Cerebellar cortex (tissue), 1 donor: ENCODE data around the gene THOC1.

Experiments
- DNase-seq: peaks from one replicate; pipeline ENCODE4 v3.0.0-alpha.2; 2015; ENCODE audit warnings: low spot score

THOC1 gene

GRCh38 chr18:274313-274712, 6.5 kb upstream of the THOC1 start:
- no peak for DNase-seq

GRCh38 chr18:273525-273924, 5.7 kb upstream of the THOC1 start:
- DNase-seq: no peak

DNA sequence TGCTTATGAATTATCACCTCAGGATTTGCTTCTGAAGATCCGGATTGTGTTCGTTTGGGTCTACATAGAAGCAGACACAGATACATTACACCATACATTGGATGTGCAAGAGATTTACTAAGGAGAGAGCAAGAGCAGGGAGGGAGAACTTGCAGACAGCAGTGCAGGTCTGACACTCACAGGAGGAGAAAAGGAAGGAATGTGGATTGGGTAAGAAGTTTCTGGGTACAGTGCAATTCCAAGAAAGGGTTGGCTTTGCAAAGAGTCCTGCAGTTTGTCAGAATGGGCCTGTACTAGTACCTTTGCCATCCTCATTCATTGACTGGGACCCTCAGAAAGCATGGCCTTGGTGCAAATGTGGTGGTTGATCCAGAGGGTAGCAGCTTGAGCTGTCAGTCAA, 4.8 kb upstream of the THOC1 start:
- no peak for DNase-seq

DNA sequence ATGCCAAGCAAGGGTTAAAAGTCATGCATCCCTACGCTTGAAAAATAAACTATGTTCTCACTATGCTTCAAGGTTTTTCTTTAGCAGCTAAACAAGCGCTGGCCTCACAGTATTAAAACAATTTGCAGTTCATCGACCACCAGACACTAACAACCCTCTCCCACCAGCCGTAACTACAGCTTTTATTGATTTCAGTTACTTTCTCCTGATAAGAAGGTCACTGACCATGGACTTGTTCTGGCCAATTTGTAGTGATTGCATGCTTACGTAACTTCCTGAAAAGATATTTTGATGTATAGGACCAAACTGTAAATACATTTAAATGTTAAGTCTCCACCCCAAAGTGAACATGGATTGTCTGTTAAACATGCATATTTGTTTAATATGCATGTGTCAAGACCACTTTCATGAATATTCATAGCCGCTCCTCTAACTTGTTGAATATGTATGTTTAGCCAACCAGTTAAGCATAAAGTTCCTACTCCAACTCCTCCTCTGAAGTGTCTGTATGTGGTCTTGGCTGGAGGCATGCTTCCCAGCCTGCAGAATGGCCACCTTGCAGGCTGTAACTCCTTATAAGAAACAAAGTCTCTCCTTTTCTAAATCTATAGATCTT, 1.7 kb upstream of the THOC1 start:
- peak; percentile 8 for DNase-seq

DNA sequence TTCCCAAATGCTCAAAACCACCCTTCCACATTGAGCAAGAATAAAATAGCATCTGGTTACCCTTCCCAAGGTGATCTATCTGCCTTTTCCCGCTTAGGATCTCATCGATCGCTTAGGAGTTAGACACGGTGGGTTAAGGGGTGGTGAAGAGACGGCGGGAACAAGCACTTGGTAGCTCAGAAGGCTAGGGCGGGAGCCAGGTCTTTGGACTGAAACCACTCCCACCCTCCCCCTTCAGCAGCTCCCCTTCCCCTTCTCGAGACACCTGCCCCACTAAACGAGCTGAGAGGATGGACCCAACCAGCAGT, 513 bp downstream of the THOC1 start:
- DNase-seq: peak; percentile 41

DNA sequence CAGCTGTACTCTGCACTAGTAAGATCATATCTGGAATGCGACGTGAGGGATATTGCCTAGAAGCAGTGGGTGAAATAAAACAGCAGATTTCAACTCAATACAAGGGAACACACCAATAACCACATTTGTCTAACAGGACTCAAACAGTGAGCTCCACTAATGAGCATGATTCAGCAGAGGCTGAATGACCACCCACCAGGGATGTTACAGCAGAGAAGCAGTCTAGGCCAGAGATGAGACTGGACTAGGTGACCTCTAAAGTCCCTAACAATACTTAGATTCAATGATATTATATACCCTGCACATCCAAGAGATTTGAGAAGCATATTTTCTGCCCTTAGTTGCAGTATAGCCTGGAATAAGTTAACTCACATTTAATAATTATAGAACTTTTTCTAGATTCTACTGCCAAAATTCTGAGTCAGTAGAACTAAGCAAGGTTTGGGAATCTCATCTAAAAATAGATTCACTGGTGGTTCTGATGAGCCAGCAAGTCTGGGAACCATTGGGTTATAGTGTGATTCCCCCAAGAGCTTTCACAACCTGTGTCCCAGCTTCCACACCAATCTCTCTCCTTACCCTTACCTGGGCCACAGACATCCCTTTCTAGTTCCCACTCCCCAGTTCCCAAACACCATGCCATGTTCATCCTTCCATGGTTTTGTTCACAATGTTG, 6.3 kb downstream of the THOC1 start:
- no peak for DNase-seq

DNA sequence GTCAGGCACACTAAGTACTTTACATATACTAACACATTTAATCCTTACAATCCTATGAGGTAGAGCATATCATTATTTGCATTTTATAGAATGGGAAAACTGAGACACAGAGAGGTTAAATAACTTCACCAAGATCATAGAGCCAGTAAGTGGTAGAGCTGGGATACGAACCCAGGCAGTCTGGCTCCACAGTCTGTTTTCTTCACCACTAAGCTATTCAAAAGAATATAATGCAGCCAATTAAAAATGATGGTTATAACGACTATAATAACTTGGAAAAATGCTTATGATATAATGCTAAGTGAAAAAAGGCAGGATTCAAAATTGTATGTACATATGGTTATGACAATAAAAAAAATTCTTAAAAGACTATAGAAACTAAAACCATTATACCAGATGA, 7.3 kb downstream of the THOC1 start:
- DNase-seq: no peak

DNA sequence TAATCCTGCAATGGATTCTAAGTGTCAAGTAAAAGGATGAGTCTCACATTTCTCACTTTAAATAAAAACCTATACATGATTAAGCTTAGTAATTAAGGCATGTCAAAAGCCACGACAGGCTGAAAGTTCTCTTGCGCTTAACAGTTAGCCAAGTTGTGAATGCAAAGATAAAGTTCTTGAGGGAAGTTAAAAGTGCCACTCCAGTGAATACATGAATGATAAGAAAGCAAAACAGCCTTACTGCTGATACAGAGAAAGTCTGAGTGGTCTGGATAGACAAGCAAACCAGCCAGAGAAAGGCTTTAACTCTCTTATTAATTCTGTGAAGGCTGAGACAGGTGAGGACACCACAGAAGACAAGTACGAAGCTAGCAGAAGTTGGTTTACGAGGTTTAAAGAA, 12.7 kb downstream of the THOC1 start:
- no peak for DNase-seq

DNA sequence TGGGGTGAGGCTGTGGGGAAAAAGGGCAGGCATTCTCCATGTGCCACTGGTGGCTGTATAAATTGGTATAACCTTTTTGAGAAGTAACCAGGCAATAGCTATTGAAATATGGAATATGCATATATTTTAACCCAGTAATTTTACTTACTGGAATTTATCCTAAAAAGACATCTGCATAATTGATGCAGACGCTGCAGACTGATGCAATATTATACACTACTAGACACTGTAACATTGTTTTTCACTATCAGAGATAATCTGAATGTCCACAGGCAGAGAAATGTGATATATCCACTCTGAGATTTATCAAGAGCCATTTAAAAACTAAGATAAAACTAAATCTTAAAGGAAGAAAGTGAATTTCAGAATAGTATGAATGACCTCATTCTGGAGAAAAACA, 14.7 kb downstream of the THOC1 start:
- no peak for DNase-seq

GRCh38 chr18:251572-251971, 16.3 kb downstream of the THOC1 start:
- no peak for DNase-seq

DNA sequence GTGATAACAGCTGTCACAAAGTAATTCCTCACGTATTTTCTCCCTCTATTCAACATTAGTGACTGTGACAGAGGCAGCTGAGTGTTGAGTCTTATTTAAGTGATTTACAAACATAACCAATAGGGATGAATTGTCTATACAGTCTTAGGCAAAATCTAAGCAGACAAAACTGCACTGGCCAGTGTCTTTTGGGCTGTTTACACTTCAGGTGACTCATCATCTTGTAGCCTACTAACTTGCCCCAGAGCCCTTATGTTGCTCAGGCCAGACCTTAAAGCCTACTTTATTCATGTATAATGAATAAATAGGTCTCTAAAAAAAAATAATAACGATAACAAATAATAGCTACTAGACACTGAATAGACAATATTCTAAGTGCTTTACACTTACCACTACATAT, 17.2 kb downstream of the THOC1 start:
- DNase-seq: no peak

DNA sequence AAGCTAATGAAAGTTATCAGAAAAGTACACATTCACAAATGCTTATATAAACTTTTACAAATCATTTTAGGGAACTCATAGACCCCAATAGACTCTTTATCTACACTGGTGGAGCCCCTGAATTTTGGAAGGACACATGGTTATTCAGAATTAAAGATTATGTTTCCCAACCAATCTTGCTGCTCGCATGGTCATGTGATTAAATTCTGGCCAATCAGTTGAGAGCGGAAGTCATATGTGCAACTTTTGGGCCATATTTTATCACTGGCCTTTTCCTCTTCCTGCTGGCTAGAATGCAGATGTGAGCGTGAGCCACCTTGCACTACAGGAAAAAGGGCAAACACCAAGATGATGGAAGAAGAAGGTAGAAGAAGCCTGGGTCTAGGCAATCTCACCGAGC, 19.8 kb downstream of the THOC1 start:
- no peak for DNase-seq

DNA sequence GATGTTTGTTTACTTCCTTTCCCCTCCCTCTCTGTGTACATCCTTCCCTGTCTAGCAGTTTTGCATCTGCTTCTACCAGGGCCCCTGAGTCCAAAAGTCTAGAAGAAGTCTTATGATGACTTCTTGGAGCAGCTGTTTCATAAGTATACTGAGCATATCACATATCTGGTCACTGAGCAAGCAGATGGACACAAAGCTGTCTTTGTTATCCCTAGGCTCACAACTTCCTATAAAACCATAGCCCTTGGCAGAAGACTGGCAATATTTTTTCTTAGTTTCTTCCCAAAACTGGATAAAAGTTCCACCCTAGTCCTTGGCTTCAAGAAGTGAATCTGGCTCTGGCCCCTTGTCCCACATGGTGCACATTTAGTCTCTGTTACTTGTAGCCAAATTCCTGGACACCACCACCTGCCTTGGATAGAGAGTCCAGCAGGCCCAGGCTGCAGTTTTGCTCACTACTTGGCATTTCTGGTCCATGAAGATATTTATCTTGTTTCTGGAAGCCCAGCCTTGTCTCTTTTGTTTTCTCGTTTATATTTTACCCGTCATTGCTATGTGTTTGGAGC, 22.5 kb downstream of the THOC1 start:
- DNase-seq: no peak

- DNase-seq: no peak
Measured at GRCh38 chr18:240175-240574, 27.7 kb downstream of the THOC1 start.

GRCh38 chr18:231563-231962, 36.3 kb downstream of the THOC1 start:
- no peak for DNase-seq

DNA sequence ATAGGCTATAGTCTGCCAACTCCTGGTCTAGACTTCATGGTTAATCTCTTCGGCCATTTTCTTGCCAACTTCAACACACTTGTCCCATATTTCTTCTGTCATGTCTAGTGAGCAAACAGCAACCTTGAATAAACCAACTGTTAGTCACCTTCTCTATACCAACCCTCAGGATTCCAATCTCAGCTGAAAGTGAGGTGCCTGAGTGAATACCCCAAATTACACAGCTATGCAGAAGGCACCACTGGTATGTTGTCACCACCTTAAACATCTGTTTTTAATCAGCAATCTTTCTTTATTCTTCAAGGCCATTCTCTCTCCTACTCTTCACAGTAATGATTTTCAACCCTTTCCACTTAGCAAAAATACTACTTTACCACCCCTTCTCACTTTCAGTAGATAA, 39.3 kb downstream of the THOC1 start:
- no peak for DNase-seq

GRCh38 chr18:227902-228301, 39.9 kb downstream of the THOC1 start:
- no peak for DNase-seq

- DNase-seq: no peak
Measured at GRCh38 chr18:227374-227773, 40.5 kb downstream of the THOC1 start.

DNA sequence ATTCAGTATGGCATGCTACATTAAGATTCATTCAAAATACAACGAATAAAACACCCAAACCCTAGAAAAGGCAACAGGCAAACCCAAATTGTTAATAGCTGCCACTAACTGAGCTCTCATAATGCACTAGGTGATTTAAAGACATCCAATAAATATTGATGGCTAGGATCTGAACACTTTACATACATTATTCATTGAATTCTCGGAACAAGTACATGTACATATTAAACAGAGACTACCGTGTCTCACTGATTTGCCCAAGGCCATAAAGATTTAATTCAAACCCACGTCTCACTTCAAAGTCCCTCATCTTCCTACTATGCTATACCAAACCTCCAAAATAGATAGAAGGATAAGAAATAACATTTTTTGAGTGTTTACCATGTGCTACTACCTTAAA, 42.1 kb downstream of the THOC1 start:
- DNase-seq: no peak

DNA sequence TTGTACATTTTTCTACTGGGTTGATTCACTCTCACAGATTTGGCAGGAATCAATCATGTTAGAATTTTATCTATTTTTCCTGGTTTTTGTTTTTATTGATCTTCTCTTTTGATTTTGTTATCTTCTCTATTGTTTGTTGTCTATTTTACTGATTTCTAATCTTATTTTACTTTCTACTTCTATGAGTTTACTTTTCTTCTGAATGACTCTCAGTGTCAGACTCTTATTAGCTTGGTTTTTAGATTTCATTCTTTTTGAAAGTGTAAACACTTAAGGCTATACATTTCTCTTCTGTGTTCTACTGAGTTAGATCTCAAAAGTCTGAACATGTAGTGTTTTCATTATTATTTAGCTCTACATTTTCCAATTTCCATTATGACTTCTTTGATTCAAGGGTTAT, 47.1 kb downstream of the THOC1 start:
- no peak for DNase-seq

DNA sequence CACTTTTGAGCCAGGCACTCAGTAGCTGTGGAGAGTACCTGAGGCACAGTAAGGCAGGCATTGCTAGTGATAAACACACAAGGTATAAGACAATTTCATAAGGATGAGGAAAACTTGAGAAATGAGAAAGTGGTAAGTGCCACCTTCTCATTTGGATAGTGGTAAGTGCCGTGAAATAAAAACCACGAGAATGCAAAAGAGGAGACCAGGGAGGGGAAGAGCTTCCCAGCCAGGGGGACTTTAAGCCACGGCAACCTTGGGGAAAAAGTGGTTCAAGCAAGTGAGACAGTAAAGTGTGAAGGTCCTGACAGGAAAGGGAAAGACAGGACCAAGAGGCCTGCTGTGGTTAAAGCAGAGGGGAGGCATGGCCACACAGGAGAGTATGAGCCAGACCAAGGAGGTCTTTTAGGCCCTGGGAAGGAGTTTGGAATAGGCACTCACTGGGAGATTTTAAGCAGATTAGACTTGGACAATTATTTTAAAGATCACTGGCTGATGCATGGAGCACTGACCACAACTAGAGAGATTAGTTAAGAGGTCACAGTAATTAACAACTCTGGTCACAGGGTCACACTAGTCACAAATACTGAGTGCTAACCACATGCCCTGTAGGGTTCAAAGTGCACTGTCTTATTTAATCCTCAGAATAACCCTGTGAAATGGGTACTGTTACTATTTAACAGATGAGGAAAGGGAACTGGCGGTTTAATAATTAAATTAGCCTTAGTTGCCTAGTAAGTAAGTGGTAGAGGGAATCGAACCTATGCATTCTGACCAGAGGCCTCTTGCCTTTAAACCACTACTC, 50.1 kb downstream of the THOC1 start:
- no peak for DNase-seq

DNA sequence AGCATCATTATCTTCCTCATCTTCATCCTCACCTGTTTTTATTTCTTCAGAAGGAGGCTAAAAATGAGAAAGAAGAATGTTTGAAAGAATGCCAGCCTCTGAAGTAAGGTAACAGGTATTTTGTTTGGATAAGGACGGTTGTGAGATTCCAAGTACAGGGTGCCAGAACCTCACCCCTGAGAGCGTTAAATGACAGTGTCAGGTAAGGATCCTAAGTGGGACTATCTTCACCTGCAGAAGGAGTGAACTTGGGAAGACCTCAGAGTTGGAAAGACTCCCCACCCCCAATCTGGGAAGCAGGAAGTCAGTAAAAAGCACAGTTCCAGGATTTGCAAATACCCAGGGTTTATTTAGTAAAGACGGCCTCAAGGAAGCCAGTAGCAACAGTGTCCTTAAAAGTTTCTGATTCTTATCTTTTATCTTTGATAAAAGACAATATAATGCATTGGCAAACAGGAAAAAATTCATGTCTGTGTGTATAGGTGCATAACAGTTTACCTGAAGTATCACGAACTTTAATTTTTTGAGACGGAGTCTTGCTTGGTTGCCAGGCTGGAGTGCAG, 52.3 kb downstream of the THOC1 start:
- DNase-seq: no peak

- DNase-seq: no peak
Measured at GRCh38 chr18:213966-214365, 53.9 kb downstream of the THOC1 start.
